ENCODE data around the gene RPN2.

The RPN2 gene

DNA sequence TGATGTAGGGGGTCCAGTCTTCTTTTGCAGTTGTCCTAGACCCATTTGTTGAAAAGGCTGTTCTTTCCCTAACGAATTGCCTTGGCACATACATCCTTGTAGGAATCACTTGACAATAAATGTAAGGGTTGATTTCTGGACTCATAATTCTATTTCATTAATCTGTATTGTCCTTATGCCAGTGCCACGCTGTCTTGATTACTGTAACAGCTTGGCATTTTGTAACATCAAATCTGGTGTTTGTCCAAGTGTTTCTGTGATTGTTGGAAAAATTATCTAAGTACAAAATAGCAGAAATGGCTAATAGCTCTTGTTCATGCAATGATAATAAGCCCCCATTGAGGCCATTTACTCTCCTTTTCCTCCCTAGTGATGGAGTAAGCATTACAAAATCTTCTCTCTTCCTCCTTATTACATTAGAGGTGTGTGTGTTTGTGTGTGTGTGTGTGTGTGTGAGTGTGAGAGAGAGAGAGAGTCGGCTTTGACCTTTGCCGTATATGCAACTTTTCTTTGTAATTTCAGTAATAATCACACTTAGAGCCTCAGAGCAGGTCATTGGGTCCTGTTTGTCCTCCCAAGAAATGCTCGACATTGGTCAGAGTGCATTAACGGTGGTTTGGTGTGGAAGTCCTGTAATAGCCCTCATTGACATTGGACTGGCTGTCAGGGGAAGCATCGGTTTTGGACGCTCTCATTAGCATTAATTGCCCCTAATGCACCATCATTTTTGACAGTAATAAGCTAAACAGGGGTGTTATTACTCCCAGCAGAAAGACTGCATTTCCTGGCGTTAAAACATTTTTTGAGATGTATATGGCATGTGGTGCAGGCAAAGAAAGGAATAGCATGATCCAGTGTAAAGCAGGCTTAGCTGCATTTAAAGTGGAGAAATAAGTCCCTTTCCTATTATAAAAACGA is 40.9 kb downstream of the RPN2 start:
- DNase-seq = no peak

DNA sequence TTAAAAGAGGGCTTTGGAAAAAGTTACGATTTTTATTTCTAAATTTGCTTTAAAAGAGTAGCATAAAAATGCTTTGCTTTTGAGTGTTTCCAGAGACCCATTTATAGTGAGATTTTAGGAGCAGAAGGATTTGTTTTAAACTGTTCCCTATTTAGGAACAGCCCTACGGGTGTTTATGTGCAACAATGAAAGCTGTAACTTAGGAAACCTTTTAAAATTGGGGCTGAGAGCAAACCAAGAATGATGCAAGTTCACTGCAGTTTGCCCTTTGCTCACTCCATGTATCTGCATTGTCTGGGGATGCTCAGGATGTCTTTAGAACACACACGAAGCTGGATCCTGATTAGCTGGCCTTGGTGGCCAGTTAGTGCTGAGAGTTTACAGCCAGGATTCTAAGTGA is 41.6 kb downstream of the RPN2 start:
- DNase-seq = no peak

DNA sequence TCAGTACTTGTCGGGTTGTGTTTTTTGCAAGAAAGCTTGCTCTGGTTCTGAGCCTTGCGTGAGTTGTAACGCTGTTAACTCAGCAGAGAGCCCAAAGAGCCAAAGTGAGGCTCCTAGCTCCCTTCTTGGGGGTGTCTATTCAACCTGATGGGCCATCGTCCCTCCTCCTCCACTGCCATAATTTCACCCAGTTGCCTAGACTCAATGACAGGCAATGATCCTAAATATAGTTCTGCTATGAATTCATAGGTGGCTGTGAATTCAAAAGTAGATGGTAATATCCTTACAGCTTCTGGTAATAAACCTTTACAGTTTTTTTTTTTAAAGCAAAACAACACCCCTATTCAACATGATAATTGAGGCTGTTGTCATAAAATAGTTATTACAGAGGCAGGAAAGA is 43.0 kb downstream of the RPN2 start:
- no peak for DNase-seq

DNA sequence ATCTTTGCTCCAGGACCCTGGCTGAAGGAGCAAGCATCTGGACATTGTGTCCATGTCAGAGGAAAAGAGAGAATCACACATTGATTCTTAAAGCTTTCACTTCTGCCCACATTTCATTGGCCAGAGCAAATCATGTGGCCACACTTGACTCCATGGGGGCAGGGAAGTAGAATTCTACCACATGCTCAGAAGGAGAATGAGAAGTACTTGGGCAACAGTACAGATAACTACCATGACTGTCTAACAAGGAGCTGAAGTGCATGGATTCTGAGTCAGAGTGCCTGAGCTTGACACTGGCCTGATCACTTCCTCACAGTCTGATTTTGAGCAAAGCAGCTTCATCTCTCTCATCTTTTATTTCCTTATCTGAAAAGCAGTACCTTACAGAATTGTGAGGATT is 43.9 kb downstream of the RPN2 start:
- peak; percentile 28 for DNase-seq

DNA sequence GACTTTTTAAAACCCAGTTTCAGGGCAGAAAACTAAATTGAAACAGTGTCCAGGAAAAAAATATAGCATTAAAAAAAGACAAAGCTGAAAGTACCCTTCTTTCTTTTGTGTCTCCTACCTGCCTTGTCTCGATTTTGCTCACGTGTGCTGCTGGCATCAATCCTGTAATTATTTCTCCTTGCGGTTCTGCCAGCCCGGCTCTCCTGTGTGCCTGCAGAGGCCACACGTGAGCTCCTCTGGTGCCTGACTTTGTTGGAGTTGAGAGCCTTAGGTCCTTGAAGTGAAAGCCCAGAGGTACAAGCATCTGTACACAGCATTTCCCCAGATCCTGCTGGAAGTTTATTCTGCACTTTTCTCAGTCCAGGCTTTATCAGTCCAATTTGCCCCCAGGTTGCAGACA is 46.0 kb downstream of the RPN2 start:
- DNase-seq = no peak

DNA sequence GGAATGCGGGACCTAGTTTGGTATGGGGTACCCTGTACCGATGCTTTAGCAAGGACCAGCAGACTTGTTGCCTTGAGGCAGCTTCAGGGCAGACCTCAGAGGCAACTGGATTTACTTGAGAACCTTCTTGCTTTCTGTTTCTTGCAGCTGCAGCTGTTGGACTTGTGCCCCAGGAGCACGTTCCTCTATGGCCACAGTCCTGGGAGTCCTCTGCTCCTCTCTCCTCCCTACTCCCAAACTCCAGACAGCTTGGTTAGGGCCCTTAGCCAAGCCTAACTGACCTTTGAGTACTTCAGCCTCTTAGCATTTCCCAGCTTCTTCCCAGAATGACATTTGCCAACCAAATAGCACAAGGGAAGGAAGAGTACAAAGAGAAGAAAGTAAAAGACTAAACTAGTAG is 47.8 kb downstream of the RPN2 start:
- no peak for DNase-seq

DNA sequence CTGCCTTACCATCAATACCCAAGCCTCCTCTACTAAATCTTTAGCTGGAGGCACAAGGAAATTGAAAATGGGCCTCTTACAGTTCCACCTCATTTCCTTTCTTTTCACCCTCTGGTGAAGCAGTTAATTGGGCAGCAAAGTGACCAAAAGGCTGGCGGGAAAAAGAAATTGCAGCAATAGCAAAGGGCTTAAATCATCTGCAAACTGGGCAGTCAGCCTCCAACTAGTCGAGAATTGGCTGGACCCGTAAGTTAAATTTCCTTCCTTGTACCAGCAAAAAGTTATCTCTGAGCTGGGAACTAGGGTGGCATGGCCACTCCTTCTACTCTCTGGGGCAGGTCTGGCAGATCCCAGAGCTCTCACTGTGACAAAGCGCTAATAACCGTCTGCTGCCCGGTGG is 49.0 kb downstream of the RPN2 start:
- DNase-seq = no peak

DNA sequence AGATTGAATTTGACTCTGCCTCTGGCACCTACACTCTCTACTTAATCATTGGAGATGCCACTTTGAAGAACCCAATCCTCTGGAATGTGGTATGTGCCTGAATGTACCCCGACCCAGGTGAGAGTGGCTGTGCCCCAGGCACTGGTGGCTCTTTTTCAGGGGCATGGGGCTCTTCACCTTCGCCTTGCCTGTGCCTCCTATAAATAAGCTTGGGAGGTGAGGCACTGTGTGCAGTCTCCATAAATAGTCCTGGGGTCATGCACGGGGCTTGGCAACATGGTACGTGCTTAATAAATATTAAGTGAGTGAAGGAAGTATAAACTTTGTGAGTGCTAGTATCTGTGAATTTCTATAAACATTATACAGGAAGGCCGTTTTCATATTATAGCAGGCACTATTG is 49.5 kb downstream of the RPN2 start:
- DNase-seq = no peak

DNA sequence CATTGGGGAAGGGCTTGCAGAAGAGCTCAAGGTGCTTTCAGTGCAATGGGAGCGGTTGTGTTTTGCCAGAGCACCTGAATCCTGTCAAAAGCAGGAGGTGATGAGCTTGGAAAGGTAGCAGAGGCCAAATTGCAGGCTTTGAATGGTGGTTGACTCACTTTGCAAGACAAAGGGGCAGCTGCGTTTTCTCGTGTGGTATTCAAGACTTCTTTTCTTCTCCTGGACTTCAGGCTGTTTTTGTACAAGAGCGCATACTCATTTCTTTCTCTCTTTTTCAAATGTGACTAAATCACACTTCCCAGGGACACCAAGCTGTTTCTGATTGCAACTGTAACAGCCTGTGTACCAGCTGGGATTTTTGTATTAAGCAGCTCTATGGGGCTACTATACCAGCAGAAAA is 50.2 kb downstream of the RPN2 start:
- DNase-seq = no peak

DNA sequence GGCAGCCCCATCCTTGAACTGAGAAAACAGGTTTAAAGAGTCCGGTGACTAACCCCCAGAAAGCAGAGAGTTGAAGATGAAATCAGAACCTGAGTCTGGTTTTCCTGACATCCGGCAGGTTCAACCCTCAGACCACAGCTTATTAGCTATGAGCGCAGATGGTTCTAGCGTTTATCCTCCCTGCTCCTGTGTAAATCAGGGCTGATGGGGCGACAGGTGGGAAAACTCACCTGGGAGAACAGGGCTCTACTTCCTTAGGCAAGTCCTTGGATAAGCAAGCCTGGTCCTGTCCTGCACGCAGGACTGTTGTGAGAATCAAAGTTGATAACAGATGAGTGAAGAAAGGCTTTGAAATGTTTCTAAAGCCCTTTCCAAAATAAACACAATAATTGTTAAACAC is 51.1 kb downstream of the RPN2 start:
- DNase-seq = no peak

DNA sequence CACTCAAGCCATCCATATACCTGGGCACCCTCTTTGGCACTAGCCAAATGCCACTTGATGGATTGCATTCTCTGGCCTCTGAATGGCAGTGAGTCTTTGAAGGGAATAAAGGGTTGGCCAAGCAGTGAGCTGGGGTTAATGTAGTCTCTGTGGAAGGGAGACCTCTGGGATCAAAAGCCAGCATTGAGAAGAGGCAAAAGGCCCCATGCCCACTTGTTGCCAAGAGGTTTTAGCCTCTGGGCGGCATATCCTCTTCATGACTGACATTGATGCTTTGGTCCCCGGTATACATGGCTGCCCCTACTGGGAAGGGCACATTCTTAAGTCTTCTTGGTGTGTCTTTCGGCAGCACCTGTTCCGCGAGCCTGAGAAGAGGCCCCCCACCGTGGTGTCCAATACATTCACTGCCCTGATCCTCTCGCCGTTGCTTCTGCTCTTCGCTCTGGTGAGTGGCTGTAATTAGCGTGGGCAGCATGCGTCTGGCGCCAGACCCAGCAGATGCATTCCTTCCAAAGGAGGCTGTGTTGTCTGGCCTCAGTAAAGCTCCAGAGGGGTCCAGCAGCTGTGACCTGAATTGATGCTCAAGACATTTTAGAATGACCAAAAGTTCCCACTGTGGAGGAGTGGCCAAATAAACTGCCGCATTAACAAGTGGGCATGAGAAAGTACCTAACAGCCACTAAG is 53.0 kb downstream of the RPN2 start:
- no peak for DNase-seq

DNA sequence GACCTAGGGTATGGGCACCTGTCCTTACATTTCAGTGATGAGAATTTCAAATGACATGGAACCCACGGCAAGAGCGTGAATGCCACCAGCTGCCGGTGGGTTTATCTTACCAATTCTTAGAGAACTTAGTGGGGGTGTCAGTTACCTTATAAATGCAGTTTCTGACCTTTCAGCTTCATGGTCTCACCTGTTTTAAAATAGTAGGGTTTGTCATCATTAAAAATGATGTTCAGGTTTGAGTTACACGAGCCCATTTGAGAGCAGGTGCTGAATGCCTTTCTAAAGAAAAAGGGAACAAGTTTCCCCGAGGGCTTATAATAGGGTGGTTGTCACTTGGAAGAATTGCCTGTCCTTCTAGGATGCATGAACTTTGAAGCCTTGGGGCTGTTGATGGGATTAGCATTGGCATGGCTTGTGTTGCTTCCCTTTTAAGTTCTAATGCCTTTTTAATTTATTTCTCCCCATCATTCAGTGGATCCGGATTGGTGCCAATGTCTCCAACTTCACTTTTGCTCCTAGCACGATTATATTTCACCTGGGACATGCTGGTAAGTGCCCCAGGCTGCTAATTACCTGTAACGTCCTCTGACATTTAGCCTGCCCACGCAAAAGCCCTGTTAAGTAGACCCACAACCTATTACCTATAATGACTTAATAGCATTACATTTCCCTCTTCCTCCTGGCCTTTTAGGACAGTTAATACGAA is 54.6 kb downstream of the RPN2 start:
- no peak for DNase-seq

DNA sequence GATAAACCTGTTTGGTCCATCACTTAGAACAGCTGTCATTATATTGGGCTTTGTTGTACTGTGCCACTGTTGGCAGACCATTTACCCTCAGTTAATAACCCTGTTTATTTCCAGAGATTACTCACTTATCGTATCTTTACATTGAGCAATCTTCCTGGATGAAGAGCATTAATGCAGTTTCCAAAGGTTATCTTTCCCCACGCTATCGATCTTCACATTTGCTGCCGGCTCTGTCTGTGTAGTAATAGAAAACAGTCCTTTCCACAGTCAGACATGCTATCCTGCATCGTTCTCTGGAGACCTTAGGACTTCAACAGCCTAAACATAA is 55.1 kb downstream of the RPN2 start:
- DNase-seq = no peak

DNA sequence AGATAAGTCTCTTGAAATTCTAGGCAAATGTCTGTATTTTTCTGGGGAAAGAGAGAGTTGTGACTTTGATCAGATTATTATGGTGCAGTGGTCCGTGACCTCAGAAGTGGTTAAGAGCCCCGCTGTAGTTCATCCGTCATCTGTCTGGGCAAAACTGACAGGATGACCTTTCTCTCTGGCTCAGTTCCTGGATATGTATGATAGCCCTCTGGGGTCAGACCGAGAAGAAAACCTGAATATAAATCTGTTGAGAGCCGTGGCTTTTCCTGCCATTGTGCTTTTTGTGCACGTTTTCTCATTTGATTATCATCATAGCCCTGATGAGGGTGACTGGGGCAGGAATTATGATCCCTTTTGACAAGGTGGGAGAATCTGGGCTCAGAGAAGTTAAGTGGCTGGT is 55.9 kb downstream of the RPN2 start:
- DNase-seq = no peak

DNA sequence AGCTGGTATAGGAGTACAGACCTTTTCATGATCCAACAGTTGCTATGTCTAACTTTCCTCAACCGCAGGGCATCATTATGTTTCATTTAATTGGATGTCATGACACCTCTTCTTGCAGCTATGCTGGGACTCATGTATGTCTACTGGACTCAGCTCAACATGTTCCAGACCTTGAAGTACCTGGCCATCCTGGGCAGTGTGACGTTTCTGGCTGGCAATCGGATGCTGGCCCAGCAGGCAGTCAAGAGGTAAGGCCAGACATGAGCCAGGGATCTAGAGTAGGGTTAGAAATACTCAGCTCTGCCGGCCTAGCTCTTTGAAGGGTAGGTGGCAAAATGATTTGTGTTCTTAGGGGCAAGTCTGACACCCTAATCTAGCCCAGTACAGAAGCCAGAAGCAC is 57.3 kb downstream of the RPN2 start:
- no peak for DNase-seq

DNA sequence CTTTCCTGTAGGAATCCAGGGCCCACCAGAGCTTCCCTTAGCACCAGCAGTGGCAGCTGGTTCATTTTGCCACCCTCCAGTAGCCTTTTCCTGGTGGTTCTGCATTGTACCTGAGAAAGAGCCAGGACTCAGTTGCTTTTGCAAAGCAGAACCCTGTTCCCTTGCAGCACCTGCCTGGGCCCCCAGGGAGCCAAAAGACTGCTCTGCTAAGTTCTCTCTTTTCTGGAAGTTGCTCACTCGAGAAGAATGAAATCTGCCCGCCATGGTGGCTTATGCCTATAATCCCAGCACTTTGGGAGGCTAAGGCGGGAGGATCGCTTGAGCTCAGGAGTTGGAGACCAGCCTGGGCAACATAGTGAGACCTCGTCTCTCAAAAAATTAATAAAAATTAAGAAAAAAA is 58.5 kb downstream of the RPN2 start:
- DNase-seq = no peak

DNA sequence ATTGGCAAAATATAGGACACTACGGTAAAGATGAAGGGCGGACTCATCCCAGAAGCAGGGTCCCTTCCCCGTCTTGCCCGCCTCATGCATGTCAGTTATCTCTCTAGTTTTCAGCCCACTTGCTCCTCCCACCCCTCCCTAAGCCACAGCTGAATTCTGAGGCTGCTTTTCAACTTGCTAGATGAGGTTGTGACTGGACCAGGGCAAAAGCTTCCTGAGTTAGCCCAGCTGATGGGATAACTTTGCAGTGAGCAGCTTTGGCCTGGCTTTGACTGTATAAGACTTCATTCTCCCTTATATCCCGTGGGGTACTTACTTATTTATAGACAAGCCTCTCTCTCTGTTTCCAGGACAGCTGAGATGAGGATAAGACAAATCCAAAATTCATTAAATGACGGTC is 59.3 kb downstream of the RPN2 start:
- no peak for DNase-seq

DNA sequence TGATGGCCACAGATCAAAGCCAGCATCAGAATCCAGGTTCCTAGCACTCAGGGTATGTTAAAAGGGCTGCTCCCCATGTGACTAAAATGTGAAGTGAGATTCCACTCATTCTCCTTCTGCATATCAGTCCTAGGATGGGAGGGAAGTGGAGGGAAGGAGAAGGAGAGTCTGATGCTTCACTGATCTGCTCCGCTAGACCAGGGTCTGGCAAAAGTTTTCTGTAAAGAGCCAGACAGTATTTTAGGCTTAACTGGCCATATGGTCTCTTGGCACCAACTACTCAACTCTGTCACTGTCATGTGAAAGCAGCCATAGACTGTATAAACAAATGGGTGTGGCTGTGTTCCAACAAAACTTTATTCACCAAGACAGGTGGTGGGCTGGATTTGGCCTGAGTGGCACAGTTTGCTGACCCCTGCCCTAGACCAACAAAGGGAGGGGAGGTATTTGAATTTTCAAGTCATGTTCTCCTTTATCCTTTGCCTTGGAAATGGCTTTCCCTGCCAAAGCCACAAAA is 59.9 kb downstream of the RPN2 start:
- DNase-seq = no peak

DNA sequence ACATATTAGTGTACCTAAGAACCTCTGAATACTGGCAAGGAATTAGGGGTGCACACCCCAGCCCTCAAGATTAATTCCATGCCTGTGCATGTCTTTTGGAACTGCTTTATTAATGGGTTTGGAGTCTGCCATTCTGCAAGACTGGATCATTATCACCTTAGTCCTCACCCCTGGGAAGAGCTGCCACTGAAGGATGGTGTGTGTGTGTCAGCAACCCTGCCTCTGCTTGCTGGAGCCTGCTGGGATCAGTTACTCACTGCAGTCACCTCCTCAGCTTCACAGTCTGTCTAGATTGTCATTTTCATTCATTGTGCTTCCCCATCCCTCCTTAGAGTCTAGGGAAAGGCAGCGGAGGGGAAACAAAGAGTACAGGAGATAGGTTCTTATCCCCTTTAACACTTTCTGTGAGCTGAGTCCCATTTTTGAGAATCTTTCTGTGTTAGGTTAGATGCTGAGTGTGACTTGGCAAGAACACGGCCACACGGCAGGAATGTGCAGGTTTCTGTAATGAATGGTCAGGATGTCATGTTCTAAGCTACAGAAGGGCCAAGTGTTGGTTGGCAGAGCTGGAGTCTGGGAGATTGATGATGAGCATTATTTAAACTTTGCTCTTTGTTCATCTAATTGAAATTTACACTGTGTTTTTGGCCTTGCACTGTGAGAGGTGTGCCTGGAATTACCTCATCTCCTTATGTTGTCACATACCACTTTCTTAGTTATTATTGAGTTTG is 61.4 kb downstream of the RPN2 start:
- no peak for DNase-seq

DNA sequence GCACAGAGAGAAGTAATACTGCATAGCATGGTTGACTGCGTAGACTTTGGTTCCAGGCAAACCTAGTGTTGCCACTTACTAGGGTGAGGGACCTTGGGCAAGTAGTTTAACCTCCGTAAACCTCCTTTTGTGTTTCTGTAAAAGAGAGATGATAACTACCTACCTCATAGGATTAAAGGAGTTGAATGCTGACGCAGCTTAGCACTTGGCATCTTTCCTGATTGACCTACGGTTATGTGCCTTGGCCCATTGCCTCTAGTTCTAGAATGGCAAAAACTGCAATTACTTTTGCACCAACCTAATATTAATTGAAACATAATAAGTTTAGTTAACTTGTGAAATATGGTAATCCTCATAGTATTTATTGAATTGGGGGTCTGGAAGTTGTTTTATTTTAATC is 63.4 kb downstream of the RPN2 start:
- no peak for DNase-seq

DNA sequence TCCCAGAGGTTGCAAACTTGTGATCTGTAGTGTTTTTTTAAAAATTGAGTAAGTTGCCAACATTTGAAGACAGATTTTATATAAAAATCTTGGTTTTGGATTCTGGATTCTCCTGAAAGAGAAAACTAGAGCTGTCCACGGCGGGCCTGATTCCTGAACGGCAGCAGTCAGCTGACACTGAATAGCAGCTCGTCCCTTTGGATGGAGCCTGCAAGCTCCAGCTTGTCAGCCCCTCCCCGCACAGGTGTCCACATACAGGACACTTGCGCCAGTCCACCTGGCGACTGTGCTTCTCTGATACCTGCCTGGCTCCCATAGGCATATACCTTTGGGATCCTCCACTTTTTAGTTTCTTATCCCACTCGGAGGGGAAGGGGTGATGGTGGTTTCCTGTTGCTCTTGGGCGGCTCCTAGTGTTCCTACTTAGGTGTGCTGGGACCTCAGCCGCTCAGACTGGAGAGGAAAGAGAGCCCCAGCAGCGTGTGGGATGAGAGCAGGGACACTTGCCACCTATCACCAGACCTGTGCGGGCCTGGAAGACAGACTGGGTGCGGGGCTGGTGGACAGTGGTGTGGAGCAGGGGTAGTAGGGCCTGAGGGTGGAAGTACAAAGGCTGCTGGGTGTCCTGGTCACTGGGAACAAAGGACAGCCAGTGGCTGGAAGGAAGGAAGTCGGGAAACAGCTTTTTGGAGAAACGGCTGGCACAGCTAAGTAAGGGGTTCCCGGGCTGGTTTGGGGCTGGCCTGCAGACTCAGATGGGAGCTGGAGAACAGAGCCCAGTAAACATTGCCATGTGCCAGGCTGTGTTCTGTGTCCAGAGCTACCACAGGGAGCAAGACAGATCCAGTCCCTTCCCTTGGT is 64.2 kb downstream of the RPN2 start:
- no peak for DNase-seq

DNA sequence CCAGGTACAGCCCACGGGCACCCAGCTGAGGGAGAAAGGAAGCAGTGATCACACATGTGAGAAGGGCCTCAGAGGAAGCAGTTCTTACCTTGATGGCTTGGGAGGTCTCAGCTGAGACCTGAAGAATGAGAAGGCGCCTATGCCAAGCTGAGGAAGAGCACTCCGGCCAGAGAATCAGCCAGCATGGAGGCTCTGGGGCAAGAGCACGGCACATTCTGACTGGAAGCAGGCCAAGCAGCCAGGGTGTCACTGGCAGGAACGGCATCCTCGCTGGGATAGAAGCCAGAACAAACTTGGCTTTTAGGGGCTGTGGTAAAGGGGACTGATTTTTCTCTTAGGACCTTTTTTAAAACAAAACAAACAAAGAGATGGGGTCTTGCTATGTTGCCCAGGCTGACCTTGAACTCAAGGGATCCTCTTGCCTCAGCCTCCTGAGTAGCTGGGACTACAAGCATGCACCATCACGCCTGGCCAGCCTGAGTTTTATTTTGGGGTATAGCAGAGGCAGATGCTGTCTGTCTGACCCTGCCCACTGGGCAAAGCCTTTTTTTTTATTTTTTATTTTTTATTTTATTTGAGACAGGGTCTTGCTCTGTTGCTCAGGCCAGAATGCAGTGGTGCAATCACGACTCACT is 64.9 kb downstream of the RPN2 start:
- DNase-seq = no peak
